Cerebellar nuclear complex (tissue), 1 donor: ENCODE results near the gene CALD1.

Experiments
- DNase-seq, 2 experiments: peaks; one replicate each; lab custom pipeline; 2025; lab: John Stamatoyannopoulos, UW

CALD1 gene

DNA sequence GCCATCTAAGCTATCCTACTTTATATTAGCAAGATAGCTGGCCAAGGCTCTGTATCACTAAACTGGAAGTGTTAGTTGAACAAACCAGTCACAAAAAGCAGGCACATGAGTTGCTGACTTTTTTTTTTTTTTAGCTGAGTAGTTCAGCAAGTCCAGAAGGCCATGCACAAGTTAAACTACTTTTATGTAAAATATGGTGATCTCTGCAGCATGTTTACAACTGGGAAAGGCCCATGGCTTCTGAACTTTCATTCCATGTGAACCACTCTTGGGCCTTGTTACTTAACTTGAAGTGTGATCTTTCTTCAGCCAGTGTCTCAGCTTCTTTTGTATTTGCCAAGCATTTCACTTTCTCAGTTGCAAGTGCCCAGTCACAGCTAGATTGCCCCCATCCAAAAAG lies 78.5 kb downstream of the CALD1 start:
- DNase-seq, result no peak

- DNase-seq, result no peak
Measured at GRCh38 chr7:134859783-134860182, 80.3 kb downstream of the CALD1 start.

DNA sequence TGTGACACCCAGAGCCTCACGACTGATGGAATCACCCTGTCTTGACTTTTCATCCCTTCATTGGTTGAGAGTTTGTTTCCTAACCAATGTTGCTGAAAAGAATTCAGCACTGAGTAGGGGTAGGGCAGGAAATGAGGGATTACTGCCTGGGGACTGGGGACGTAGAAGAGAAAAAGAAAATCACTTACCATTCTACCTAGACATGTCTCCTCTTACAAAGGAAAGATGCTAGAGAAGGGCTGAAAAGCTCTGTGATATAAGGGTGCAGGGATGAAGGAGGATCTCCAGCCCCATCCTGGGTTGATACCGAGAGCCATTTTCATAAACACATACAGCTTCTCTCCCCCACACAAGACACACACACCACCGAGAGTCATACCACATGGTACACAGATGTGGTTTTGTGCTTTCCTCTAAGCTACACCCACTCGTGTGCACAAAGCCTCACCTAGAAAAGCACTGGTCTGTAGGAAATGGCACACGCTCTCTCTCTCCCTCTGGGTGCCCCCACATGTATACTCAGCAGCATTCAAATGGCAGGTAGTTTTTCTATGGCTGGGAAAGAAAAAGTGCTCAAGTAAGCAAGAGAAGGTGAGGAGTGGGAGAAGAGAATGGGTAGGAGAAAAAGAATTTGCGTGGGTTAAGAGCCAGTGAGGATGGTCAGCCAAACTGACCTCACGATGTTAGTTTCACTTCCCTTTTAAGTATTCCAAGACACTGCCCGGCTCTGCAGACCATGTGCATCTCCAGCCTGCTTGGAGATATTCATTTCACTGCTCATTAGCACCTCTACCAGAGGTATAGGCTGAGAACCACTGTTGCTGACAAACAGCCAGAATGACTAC lies 85.8 kb downstream of the CALD1 start:
- no peak for DNase-seq

DNA sequence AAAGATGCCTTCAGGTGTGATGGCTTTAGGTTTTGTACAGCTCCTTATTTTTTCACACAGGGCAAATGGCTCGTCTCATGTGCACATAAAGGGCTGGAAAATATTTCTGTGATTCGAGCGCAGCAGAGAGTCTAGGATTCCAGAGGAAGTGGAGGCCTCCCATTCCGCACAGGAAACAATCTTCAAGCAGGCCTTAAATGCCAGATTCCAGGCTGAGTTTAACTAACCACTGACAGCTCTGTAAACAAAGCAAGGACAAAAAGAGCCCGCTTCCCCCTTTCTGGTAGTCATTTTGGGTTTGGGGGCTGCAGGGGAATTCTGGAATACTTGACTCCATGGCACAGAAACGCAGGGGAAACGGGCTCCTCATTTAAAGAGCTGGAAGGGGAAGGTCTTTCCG lies 87.2 kb downstream of the CALD1 start:
- no peak for DNase-seq

- DNase-seq, result no peak
Measured at GRCh38 chr7:134870156-134870555, 90.7 kb downstream of the CALD1 start.

GRCh38 chr7:134870781-134871180 lies 91.3 kb downstream of the CALD1 start:
- DNase-seq, result no peak

- no peak for DNase-seq
Measured at GRCh38 chr7:134873253-134873652, 93.8 kb downstream of the CALD1 start.

DNA sequence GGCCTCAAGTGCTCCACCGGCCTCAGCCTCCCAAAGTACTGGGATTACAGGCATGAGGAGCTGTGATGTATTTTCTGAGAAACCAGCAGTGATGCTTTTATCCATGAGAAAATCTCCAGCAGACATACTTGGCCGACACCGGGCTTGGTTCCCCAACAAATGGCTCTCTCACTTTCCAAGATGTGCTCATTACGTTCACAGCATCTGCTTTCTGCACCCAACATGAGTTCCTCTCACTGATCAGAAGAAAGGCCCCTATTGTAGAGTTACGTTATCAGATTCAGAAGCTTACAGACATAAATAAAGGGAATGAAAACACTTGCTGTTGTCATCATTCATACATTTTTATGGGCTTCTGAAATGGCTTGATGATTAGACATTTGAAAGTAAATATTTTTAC lies 95.0 kb downstream of the CALD1 start:
- no peak for DNase-seq

DNA sequence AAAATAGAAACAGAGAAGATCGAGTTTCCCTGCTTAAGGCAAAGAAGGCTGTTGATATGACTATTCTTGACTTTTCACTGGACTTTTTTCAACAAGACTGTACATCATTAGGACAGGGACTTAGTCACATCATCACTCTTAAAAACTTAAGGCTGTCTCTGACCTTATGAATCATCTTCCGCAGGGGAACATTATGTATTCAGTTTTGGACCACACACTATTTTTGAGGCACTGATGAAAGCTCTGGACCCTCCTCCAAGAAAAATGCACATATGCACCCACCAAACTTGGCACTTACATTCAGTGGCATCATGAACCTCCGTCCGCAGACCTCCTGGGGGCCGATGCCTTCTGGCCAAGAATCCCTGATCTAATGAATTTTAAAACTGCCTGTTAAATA lies 96.4 kb downstream of the CALD1 start:
- DNase-seq, result no peak

GRCh38 chr7:134878746-134879357 lies 99.4 kb downstream of the CALD1 start:
- DNase-seq, result no peak

DNA sequence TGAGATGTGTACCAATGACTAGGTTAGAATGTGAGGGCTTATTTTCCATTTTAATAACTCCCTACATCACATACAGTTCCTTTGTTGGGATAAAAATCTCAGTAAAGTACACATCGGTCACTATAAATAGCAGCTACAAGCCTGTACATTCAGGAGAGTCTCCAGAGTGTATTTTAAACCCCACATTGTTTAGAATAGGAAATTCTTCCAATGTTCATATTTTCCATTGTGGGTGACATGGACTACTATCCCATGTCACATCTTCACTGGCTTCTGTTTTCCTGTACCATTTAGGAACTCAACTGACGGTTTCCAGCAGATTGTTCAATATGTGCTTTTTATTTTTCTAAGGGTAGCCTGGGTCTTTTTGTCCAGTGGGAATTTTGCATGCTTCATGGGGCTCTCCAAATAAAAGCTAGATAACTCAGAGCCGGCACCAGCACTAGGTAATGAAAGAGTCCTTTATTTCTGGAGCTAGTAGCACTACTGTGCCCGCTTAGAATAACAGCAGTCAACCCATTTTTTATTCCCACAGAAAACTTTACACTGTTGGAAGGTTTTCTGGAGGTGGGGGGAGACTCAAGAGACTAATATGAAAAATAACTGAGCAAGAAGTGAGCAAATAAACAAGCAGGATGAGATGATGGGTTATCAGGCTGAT lies 100.5 kb downstream of the CALD1 start:
- DNase-seq, result no peak

DNA sequence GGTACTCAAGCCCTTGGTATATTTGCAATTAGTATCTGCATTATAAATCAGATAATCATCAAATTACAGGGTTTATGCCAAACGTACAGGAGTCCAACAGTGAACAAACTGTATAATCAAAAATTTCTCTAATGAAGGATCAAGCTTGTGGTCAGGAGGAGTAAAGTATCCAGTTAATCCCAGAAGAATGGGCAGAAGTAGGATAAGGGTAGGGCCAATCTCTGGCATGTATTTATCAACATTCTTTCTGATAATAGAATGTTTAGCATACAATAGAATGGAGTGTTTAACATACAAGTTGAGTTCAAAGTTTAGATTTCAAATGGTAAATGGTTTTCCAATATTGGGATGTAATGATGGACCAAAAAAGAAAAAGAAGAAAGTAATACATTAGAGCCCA lies 103.0 kb downstream of the CALD1 start:
- DNase-seq, result no peak

GRCh38 chr7:134885967-134886352 lies 106.5 kb downstream of the CALD1 start:
- DNase-seq, result no peak

GRCh38 chr7:134886353-134887057 lies 107.1 kb downstream of the CALD1 start:
- DNase-seq, result no peak

DNA sequence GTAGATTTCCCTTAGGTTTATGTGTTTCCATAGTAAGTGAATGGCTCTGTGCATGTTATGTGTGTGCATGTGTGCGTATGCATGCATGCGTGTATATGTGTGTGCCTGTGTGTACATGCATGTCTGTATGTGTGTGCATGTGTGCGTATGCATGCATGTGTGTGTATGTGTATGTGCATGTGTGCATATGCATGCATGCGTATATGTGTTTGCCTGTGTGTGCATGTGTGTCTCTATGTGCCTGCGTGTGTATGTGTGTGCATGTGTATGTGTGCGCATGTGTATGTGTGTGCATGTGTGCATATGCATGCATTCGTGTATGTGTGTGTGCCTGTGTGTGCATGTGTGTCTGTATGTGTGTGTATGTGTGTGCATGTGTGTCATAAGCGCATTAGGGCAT lies 108.1 kb downstream of the CALD1 start:
- no peak for DNase-seq

DNA sequence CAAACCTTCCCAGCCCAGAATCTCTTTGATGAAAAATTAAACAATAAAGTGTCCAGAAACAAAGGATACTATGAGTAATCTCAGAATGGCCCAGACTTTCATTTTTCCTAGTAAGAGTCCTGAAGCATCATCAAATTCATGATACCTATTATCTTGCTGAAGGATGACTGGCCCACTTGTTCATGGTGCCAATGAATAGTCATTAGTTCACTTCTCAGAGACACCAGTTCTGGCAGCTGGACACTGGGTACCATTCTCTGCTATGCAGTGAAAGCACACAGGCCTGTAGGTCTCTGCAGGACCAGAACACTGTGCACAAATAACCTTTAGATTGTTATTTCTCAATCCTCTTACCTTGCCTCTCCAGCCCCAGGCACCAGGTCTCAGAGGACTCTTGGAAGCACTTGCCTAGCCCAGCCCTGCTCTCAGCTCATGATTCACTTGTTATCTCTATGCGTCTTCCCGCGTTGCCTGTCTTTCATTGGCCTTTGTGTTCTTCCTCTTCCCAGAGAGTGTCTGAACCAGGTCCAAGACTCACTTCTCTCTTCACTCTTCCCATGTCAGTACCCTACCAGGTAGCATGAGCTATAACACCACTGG lies 108.8 kb downstream of the CALD1 start:
- DNase-seq, result no peak

- peak in 1 of 2 experiments; percentile 72 for DNase-seq
Measured at GRCh38 chr7:134890246-134891240, 111.1 kb downstream of the CALD1 start.

- peak; percentile 92 to 95 for DNase-seq
Measured at GRCh38 chr7:134891262-134891695, 111.8 kb downstream of the CALD1 start.

GRCh38 chr7:134891696-134892678 lies 112.6 kb downstream of the CALD1 start:
- DNase-seq, result peak in 1 of 2 experiments; percentile 17
